ENCODE data around the gene SLC16A1. TPM values are rescaled to one million over a fixed set of nuclear protein-coding genes. Genes with fewer than 3 reads are reported as not detected.

SLC16A1 gene
- polyA plus RNA-seq, 1 of the 3 experiments (the other 2 are of a cell fraction): 34.2 TPM

DNA sequence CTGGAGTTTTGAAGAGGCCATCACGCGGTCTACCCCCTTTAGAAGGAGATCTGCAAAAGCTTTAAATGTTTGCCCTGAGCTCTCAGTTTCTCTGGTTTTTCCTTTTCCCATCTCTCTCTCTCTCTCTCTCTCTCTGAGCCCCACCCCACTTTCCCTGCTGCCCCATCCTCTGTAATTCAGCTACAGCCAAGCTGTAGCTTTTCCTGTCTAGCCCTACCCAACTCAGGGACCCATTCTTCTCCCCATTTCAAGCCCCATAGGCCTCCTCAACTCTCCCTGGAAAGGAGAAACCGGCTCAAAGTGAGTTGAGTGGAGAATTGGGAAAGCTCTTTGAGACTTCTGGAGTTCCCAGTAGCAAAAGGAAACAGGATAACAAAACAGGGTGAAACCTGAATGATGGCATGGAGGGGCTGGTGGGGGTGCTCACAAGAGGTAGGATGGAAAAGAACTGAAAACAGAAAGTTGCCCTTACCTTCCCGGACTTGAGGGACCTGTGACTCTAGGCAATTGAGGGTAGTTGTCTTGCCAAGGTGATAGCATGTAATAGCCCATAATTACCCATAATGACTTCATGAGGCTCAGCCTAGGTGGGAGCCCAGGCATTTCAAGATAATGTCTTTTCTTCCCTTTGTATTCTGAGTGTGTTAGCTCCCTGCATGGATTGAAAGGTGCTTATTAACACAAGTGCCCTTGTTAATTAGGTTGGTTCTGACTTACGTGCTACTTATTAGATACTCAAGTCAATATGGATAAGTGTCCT lies 84.9 kb downstream of the SLC16A1 start:
- Histone ChIP-seq H3K27me3 (ENCODE audit: insufficient read depth) (no peaks in the 10 kb centered on the region), H3K4me1 (ENCODE audit: control insufficient read depth in 1 of 2, insufficient read depth in 2 of 2, low read depth in 1 of 2, low read length in 1 of 2) (peaks cover 0 to 12% of the 10 kb centered on the region in 2 experiments; a peak in 2 of 4 replicates), H4K20me1 (ENCODE audit: insufficient read depth) (no peaks in the 10 kb centered on the region), H3K9me3 (no peaks in the 10 kb centered on the region), H3K9ac (no peak overlapping the region), H3K36me3 (replicated peaks in 1 of 2; ENCODE audit: control insufficient read depth in 1 of 2, insufficient read depth in 2 of 2, low read length in 1 of 2) (no peaks in the 10 kb centered on the region), H2AFZ (ENCODE audit: low read depth) (no peak overlapping the region), H3K4me2 (no peak overlapping the region), H3F3A (replicated peaks; ENCODE audit: insufficient read depth) (no peaks in the 10 kb centered on the region), H3K27ac (ENCODE audit: low read depth in 2 of 2, low read length in 1 of 2) (no peak overlapping the region), H3K4me3 (ENCODE audit: low read depth in 2 of 2, low read length in 1 of 2) (no peak overlapping the region), H3K79me2 (ENCODE audit: insufficient read depth) (no peaks in the 10 kb centered on the region), H3K9me2 (no peaks in the 10 kb centered on the region)
- no peak for DNase-seq
- ChIA-PET CTCF (interaction anchor here (1.0 to 2.0 kb wide), 6 partner anchors 9 to 202 kb away, joined by 3 to 6 read pairs (median 4); partner anchors contain the start of gene LRIG2), POLR2A (interaction anchor here (0.7 kb wide), 1 partner anchor 1738 kb away, joined by 3 read pairs; no protein-coding TSS in a partner anchor)
- WGBS (ENCODE audit: low lambda C conversion rate): 93% methylated on average over 5 of the region's 5 CpGs
- TF ChIP-seq MXI1 (IDR thresholded peaks at IDR 0.05; ENCODE audit: low read depth, low read length) (no peak), CTCF (IDR thresholded peaks at IDR 0.05) (no peak), NRF1 (IDR thresholded peaks at IDR 0.05; ENCODE audit: low read depth, low read length) (no peak), TAF1 (IDR thresholded peaks at IDR 0.05; ENCODE audit: borderline replicate concordance, low read depth, low read length) (no peak), FOXJ3 (CRISPR knock-in tag; IDR thresholded peaks at IDR 0.05) (no peak), CHD2 (IDR thresholded peaks at IDR 0.05; ENCODE audit: low read length, partially characterized antibody) (no peak)
- TF ChIP-seq, protein P1, sequence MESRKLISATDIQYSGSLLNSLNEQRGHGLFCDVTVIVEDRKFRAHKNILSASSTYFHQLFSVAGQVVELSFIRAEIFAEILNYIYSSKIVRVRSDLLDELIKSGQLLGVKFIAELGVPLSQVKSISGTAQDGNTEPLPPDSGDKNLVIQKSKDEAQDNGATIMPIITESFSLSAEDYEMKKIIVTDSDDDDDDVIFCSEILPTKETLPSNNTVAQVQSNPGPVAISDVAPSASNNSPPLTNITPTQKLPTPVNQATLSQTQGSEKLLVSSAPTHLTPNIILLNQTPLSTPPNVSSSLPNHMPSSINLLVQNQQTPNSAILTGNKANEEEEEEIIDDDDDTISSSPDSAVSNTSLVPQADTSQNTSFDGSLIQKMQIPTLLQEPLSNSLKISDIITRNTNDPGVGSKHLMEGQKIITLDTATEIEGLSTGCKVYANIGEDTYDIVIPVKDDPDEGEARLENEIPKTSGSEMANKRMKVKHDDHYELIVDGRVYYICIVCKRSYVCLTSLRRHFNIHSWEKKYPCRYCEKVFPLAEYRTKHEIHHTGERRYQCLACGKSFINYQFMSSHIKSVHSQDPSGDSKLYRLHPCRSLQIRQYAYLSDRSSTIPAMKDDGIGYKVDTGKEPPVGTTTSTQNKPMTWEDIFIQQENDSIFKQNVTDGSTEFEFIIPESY (IDR thresholded peaks at IDR 0.05; ENCODE audit: borderline replicate concordance, low read depth): no peak

DNA sequence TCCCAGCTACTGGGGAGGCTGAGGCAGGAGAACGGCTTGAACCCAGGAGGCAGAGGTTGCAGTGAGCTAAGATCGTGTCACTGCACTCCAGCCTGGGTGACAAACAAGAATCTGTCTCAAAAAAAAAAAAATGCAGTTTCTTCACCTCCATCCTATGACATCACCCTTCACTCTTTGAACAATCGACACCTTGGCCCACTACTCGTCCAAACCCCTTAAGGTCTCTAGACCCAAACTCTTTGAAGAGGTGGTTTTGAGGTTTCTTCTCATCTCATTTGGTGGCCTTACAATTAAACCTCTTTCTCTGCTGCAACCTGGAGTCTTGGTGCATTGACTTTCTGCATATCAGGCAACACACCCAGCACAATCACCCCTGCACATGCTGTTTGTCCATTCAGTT lies 86.1 kb downstream of the SLC16A1 start:
- POLR2A ChIA-PET: no interaction called here
- WGBS (ENCODE audit: low lambda C conversion rate): 97% methylated on average over 3 of the region's 4 CpGs
- Histone ChIP-seq H3K9me3 (no peaks in the 10 kb centered on the region), H2AFZ (ENCODE audit: low read depth) (no peak overlapping the region), H3K27ac (ENCODE audit: low read depth in 2 of 2, low read length in 1 of 2) (no peak overlapping the region), H3F3A (replicated peaks; ENCODE audit: insufficient read depth) (no peaks in the 10 kb centered on the region), H3K4me2 (no peak overlapping the region), H3K27me3 (ENCODE audit: insufficient read depth) (no peaks in the 10 kb centered on the region), H3K9ac (no peak overlapping the region), H3K36me3 (replicated peaks in 1 of 2; ENCODE audit: control insufficient read depth in 1 of 2, insufficient read depth in 2 of 2, low read length in 1 of 2) (no peaks in the 10 kb centered on the region), H3K79me2 (ENCODE audit: insufficient read depth) (no peaks in the 10 kb centered on the region), H4K20me1 (ENCODE audit: insufficient read depth) (no peaks in the 10 kb centered on the region), H3K4me3 (ENCODE audit: low read depth in 2 of 2, low read length in 1 of 2) (no peak overlapping the region), H3K9me2 (no peaks in the 10 kb centered on the region), H3K4me1 (ENCODE audit: control insufficient read depth in 1 of 2, insufficient read depth in 2 of 2, low read depth in 1 of 2, low read length in 1 of 2) (peaks cover 0 to 12% of the 10 kb centered on the region in 2 experiments; a peak in 2 of 4 replicates)
- no peak for DNase-seq
- CTCF ChIA-PET: interaction anchor here (0.9 to 1.6 kb wide), 2 partner anchors 152 to 173 kb away, joined by 3 to 4 read pairs; no protein-coding TSS in a partner anchor
- TF ChIP-seq RCOR1 (IDR thresholded peaks at IDR 0.05; ENCODE audit: low read length) (no peak), POLR2AphosphoS5 (IDR thresholded peaks at IDR 0.05; ENCODE audit: low read depth, low read length) (no peak), TAF1 (IDR thresholded peaks at IDR 0.05; ENCODE audit: borderline replicate concordance, low read depth, low read length) (no peak), RAD21 (IDR thresholded peaks at IDR 0.05; ENCODE audit: low read length) (no peak), EZH2phosphoT487 (IDR thresholded peaks at IDR 0.05; ENCODE audit: borderline replicate concordance, low read depth) (no peak), TCF12 (IDR thresholded peaks at IDR 0.05) (no peak), FOXJ3 (CRISPR knock-in tag; IDR thresholded peaks at IDR 0.05) (no peak)
